Activated CD4-positive, alpha-beta T cell treated with anti-CD3 and anti-CD28 coated beads, Interleukin-2, amount 50 U/mL, for 4 hours (primary cell): ENCODE results near the gene DGCR2.
"Not testable (repeated sequence)": the region's sequence is repeated elsewhere in the genome, so short reads cannot be mapped to it uniquely, and the experiment has no call there.

Source experiments
- DNase-seq, 2 experiments: peaks; one replicate each; pipeline ENCODE4 v3.0.0-alpha.2; 2020

DGCR2 gene

GRCh38 chr22:19122143-19122751, at the start of gene DGCR2:
DGCR2 (minus strand) TSS chr22:19122412; CDS start chr22:19122206, 206 bp downstream.
- DNase-seq: peak; percentile 96

GRCh38 chr22:19169947-19170318, 47.7 kb upstream of the DGCR2 start:
- no peak for DNase-seq

- no peak for DNase-seq
These were observed 47.1 kb upstream of the DGCR2 start for GRCh38 chr22:19169002-19169946.

GRCh38 chr22:19168088-19168890, 46.1 kb upstream of the DGCR2 start:
- no peak for DNase-seq

GRCh38 chr22:19167106-19167869, 45.1 kb upstream of the DGCR2 start:
- no peak for DNase-seq

GRCh38 chr22:19166421-19166820, 44.2 kb upstream of the DGCR2 start:
- no peak for DNase-seq

- DNase-seq: no peak
These were observed 42.2 kb upstream of the DGCR2 start for GRCh38 chr22:19164425-19164824.

- not testable (repeated sequence) for DNase-seq
These were observed 36.4 kb upstream of the DGCR2 start for GRCh38 chr22:19158649-19159048.

- not testable (repeated sequence) for DNase-seq
These were observed 33.9 kb upstream of the DGCR2 start for GRCh38 chr22:19156109-19156508.

GRCh38 chr22:19152942-19153883, 31.0 kb upstream of the DGCR2 start:
- no peak for DNase-seq

GRCh38 chr22:19151329-19152191, 29.3 kb upstream of the DGCR2 start:
- no peak for DNase-seq

GRCh38 chr22:19150482-19151328, 28.5 kb upstream of the DGCR2 start:
- DNase-seq: no peak

- DNase-seq: no peak
These were observed 27.8 kb upstream of the DGCR2 start, which contains the start of gene GSC2 for GRCh38 chr22:19149991-19150390. GSC2 (minus strand) TSS chr22:19150292; CDS start chr22:19150283, 9 bp downstream.

GRCh38 chr22:19149047-19149883, 27.1 kb upstream of the DGCR2 start:
- no peak for DNase-seq

GRCh38 chr22:19148417-19149046, 26.3 kb upstream of the DGCR2 start:
- DNase-seq: no peak

- no peak for DNase-seq
These were observed 25.1 kb upstream of the DGCR2 start for GRCh38 chr22:19147195-19147780.

- no peak for DNase-seq
These were observed 24.2 kb upstream of the DGCR2 start for GRCh38 chr22:19146215-19146968.
